GM18498 (cell line): ENCODE measurements around the gene AOAH.
"Not testable (repeated sequence)": the region's sequence is repeated elsewhere in the genome, so short reads cannot be mapped to it uniquely, and the experiment has no call there.

Experiments used
- ATAC-seq: cut with Tn5 transposase; IDR thresholded peaks from one replicate; pipeline ENCODE4 v1.9.1; 2021; ENCODE audit warnings: mild to moderate bottlenecking, moderate library complexity; ENCODE audit not compliant: unreplicated experiment

Gene AOAH

GRCh38 chr7:36514289-36515243 lies 209.7 kb downstream of the AOAH start:
- ATAC-seq, result no peak

DNA sequence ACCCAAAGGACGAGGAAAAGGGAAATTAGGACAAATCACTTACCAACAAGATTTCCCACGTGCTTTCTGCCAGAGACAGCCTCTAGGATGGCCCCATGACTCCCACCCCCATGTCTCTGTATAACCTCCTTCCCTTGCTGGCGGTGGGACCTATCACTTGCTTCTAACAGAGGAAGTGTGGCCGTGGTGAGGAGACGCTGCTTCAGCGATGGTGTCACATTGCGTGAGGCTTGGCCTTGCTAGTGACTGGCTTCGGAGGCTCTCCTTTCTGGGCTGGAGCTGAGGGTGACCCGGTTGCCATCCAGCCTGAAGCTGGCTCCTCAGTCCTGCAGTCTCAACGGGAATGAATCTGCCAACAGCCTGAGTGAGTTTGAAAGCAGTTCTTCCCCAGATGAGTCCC lies 210.9 kb downstream of the AOAH start:
- no peak for ATAC-seq

GRCh38 chr7:36512616-36513015 lies 211.7 kb downstream of the AOAH start:
- no peak for ATAC-seq

- ATAC-seq, result no peak
Observed at GRCh38 chr7:36509962-36510361, 214.3 kb downstream of the AOAH start.

GRCh38 chr7:36507475-36508440 lies 216.5 kb downstream of the AOAH start:
- ATAC-seq, result no peak

- ATAC-seq, result no peak
Observed at GRCh38 chr7:36506820-36507219, 217.5 kb downstream of the AOAH start.

DNA sequence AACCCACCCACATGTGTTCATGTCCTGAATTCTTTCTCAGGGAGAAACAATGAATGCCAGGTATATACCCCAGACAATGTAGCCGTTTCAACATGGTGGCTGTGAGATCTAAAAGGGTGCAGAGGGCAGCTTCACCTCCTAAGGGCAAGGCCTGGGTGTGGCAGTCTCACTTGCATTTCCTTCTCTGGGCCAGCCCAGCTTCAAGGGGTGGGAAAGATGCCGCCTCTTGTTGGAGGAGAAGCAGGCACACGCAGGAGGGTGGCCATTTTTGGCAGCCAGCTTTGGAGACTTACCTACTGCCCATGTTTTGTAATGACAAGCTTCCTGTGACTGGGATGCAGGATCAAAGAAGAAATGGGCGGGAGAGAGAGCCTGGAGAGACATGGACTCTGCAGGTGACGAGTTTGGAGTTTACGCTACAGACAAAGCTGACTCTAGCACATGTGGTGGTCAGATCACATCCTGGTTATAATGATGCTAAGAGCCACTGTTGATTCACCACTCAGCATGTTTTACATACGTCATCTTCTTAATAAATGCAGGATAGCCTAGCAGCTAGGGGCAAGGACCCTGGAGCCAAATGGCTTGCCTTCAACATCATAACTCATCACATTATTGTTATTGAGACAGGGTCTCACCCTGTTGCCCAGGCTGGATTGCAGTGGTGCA lies 218.0 kb downstream of the AOAH start:
- ATAC-seq, result no peak

DNA sequence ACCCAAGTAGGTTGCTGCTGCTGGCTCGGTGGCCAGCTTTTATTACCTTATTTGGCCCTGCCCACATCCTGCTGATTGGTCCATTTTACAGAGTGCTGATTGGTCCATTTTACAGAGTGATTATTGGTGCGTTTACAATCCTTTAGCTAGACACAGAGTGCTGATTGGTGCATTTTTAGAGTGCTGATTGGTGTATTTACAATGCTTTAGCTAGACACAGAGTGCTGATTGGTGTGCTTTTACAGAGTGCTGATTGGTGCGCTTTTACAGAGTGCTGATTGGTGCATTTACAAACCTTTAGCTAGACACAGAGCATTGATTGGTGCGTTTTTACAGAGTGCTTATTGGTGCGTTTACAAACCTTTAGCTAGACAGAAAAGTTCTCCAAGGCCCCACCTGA lies 219.7 kb downstream of the AOAH start:
- not testable (repeated sequence) for ATAC-seq

- not testable (repeated sequence) for ATAC-seq
Observed at GRCh38 chr7:36504216-36504615, 220.1 kb downstream of the AOAH start.

GRCh38 chr7:36497775-36498174 lies 226.5 kb downstream of the AOAH start:
- ATAC-seq, result no peak

DNA sequence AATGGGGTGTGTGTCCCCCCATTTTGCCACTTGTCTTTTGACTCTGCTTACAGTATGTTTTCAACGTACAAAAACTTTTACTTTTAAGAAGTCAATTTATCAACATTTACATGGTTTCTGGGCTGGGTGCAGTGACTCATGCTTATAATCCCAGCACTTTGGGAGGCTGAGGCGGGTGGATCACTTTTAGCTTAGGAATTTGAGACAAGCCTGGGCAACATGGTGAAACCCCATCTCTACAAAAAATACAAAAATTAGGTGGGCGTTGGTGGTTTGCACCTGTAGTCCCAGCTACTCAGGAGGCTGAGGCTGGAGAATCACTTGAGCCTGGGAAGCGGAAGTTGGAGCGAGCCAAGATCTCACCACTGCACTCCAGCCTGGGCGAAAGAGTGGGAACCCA lies 227.1 kb downstream of the AOAH start:
- not testable (repeated sequence) for ATAC-seq

GRCh38 chr7:36496576-36496975 lies 227.7 kb downstream of the AOAH start:
- ATAC-seq, result no peak

DNA sequence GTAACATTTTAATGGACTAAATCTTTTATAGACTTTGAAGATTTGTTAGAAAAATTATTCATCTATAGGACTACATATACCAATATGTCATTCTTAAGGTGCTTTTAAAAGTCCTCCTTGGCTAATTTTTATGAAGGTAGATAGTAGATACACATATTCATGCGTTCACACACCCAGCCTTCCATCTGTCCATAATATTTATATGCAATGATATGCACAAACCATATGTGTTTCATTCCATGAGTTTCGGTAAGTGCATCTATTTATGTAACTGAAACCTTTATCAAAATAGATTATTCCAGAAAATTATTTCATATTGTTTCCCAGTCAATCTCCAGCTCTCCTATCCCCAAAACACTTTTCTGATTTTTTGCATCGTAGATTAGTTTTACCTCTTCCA lies 233.0 kb downstream of the AOAH start:
- no peak for ATAC-seq

DNA sequence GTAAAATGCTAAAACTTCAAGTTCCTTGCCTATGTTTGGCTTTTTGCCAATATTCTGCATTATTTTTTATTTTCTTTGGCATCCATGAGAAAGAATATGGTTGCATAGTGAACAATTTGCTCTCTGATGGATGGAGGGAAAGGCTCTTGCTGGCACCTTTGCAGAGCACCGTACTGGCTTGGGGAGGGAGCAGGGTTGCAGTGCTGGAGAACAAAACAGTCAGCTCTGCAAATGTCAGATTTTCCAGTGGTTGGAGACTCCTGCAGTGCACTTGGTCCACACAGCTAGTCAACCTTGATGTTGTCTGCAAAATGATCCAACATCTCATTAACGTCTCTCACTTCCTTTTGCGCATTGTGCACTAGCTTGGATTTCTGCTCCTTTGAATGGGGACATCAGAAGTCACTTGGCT lies 233.9 kb downstream of the AOAH start:
- no peak for ATAC-seq

DNA sequence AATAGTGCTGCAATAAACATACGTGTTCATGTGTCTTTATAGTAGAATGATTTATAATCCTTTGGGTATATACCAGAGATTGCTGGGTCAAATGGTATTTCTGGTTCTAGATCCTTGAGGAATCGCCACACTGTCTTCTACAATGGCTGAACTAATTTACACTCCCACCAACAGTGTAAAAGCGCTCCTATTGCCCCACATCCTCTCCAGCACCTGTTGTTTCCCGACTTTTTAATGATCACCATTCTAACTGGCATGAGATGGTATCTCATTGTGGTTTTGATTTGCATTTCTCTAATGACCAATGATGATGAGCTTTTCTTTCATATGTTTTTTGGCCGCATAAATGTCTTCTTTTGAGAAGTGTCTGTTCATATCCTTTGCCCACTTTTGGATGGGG lies 235.6 kb downstream of the AOAH start:
- ATAC-seq, result not testable (repeated sequence)

GRCh38 chr7:36487756-36488336 lies 236.4 kb downstream of the AOAH start:
- no peak for ATAC-seq

DNA sequence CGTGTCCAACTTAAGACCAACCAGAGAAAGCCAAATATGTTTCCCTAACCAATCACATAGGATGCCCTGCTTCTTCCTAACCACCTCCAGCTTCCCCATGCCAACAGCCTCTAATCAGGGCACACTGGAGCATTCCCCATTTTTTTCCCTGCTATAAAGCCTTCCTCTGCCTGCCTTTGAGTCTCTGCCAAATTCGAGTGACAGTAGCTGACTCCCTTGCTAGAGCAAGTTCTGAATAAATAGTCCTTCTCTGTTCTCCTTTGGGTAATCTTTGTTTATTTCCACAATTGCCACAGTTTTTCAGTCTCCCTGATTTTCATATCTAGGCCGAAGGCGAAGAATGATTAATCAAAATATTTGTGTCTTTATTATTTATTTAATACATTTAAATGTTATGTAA lies 238.0 kb downstream of the AOAH start:
- ATAC-seq, result no peak

- no peak for ATAC-seq
Observed at GRCh38 chr7:36484265-36484664, 240.0 kb downstream of the AOAH start.

DNA sequence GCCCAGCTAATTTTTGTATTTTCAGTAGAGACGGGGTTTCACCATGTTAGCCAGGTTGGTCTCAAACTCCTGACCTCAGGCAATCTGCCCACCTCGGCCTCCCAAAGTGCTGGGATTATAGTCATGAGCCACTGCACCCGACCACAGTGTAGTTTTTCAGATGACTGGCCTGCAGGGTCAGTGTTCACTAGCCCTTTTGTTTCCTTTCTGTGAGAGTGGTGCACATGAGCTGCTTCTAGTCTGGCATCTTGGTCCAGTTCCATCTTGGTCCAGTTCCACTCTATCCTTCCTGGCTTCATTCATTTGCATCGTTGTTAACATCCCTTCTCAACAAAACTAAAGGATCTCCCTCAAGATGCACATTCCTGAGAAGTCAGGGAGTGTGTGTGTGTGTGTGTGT lies 240.4 kb downstream of the AOAH start:
- not testable (repeated sequence) for ATAC-seq

GRCh38 chr7:36478745-36479144 lies 245.5 kb downstream of the AOAH start:
- no peak for ATAC-seq

DNA sequence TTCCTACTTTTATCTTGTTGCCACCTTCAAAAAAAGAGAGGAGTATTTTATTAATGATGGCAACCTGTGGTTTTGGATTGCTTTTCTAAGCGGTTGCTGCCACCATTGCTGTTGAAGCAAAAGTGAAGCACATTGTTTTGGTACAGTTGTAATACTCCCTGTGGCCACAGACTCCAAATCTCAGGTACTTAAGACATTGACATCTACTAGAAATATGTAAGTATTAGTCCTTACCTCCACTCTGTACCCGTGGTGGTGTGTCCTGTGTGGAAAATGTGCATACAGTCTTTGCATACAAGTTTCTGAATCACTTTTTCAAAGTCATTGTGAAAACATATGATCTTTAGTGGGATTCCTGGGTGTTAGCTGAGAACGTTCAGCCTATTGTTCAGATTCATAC lies 248.9 kb downstream of the AOAH start:
- no peak for ATAC-seq
